Measurements from ENCODE around the gene MUC22. TPM values are rescaled to one million over a fixed set of nuclear protein-coding genes. Genes with fewer than 3 reads are reported as not detected.

The MUC22 gene
- total and polyA plus RNA-seq, 4 donors, result 0.02 to 0.11 (median 0.05) TPM

GRCh38 chr6:30970946-30971345, 39.3 kb upstream of the MUC22 start:
- no peak for DNase-seq
- no peak for TF ChIP-seq CTCF (IDR thresholded peaks at IDR 0.05; ENCODE audit: control extremely low read depth, extremely low read depth)
- Histone ChIP-seq H3K27me3 (ENCODE audit: control insufficient read depth in 3 of 3, insufficient read depth in 3 of 3, low read length in 2 of 3) (no peaks in the 10 kb centered on the region), H3K4me1 (ENCODE audit: control insufficient read depth in 5 of 5, insufficient read depth in 5 of 5, low read length in 5 of 5) (peaks cover 0 to 4% (median 0%) of the 10 kb centered on the region in 5 donors), H3K4me3 (no peak overlapping the region), H3K9ac (ENCODE audit: insufficient read depth in 1 of 2, low read length in 2 of 2) (no peak overlapping the region), H3K36me3 (ENCODE audit: control insufficient read depth in 4 of 4, insufficient read depth in 4 of 4, low read length in 4 of 4) (no peaks in the 10 kb centered on the region), H3K9me3 (ENCODE audit: control insufficient read depth in 4 of 4, insufficient read depth in 3 of 4, low read length in 3 of 4) (no peaks in the 10 kb centered on the region), H3K27ac (ENCODE audit: low read depth in 1 of 2, low read length in 1 of 2) (no peak overlapping the region)
- 85 to 90% methylated on average over 5 of the region's 5 CpGs for WGBS, 2 donors
- no peak for ATAC-seq (ENCODE audit: insufficient read depth, low FRiP score)

GRCh38 chr6:30972816-30973215, 37.5 kb upstream of the MUC22 start:
- Histone ChIP-seq H3K9ac (ENCODE audit: insufficient read depth in 1 of 2, low read length in 2 of 2) (no peak overlapping the region), H3K9me3 (ENCODE audit: control insufficient read depth in 4 of 4, insufficient read depth in 3 of 4, low read length in 3 of 4) (no peaks in the 10 kb centered on the region), H3K27me3 (ENCODE audit: control insufficient read depth in 3 of 3, insufficient read depth in 3 of 3, low read length in 2 of 3) (no peaks in the 10 kb centered on the region), H3K36me3 (ENCODE audit: control insufficient read depth in 4 of 4, insufficient read depth in 4 of 4, low read length in 4 of 4) (no peaks in the 10 kb centered on the region), H3K4me3 (no peak overlapping the region), H3K27ac (ENCODE audit: low read depth in 1 of 2, low read length in 1 of 2) (no peak overlapping the region), H3K4me1 (ENCODE audit: control insufficient read depth in 5 of 5, insufficient read depth in 5 of 5, low read length in 5 of 5) (peaks cover 0 to 4% (median 0%) of the 10 kb centered on the region in 5 donors)
- ATAC-seq (ENCODE audit: insufficient read depth, low FRiP score) (no peak), DNase-seq (no peak)
- WGBS, 2 donors, result 95% methylated on average over 4 of the region's 4 CpGs
- TF ChIP-seq CTCF (IDR thresholded peaks at IDR 0.05; ENCODE audit: control extremely low read depth, extremely low read depth), result no peak

- ATAC-seq (ENCODE audit: insufficient read depth, low FRiP score) (no peak), DNase-seq (no peak)
- Histone ChIP-seq H3K4me3 (no peak overlapping the region), H3K9me3 (ENCODE audit: control insufficient read depth in 4 of 4, insufficient read depth in 3 of 4, low read length in 3 of 4) (no peaks in the 10 kb centered on the region), H3K36me3 (ENCODE audit: control insufficient read depth in 4 of 4, insufficient read depth in 4 of 4, low read length in 4 of 4) (no peaks in the 10 kb centered on the region), H3K9ac (ENCODE audit: insufficient read depth in 1 of 2, low read length in 2 of 2) (no peak overlapping the region), H3K4me1 (ENCODE audit: control insufficient read depth in 5 of 5, insufficient read depth in 5 of 5, low read length in 5 of 5) (peaks cover 0 to 4% (median 0%) of the 10 kb centered on the region in 5 donors), H3K27ac (ENCODE audit: low read depth in 1 of 2, low read length in 1 of 2) (no peak overlapping the region), H3K27me3 (ENCODE audit: control insufficient read depth in 3 of 3, insufficient read depth in 3 of 3, low read length in 2 of 3) (no peaks in the 10 kb centered on the region)
- WGBS, 2 donors, result 75 to 77% methylated on average over 4 of the region's 4 CpGs
- TF ChIP-seq CTCF (IDR thresholded peaks at IDR 0.05; ENCODE audit: control extremely low read depth, extremely low read depth), result no peak
Measured at GRCh38 chr6:30974490-30975252, 35.6 kb upstream of the MUC22 start.

Measured in lung (tissue), 12 donors.